SJSA1 (cell line): Measurements from ENCODE around the gene MISP. TPM values are rescaled to one million over a fixed set of nuclear protein-coding genes. Genes with fewer than 3 reads are reported as not detected.
A peak's percentile ranks its signal among the peaks of the same experiment; 100 is the strongest.

ENCODE experiments used
- DNase-seq, 2 experiments: peaks; one replicate each; pipeline ENCODE4 v3.0.0-alpha.2; 2015 to 2020; ENCODE audit warnings: low spot score in 2 of 2, low read depth in 1 of 2
- H3K27ac ChIP-seq: fragments of 250-450 bp; sonication (Bioruptor Pico); 2 replicates; pipeline ENCODE4 v1.5.1; 2020; ENCODE audit warnings: mild to moderate bottlenecking, moderate library complexity
- H3K27me3 ChIP-seq: fragments of 250-450 bp; sonication (Bioruptor Pico); replicated peaks from 2 replicates; pipeline ENCODE4 v1.5.1; 2020; ENCODE audit warnings: mild to moderate bottlenecking, moderate library complexity
- H3K36me3 ChIP-seq: fragments of 250-450 bp; sonication (Bioruptor Pico); 2 replicates; pipeline ENCODE4 v1.5.1; 2020; ENCODE audit warnings: mild to moderate bottlenecking
- H3K4me1 ChIP-seq: fragments of 250-450 bp; sonication (Bioruptor Pico); replicated peaks from 2 replicates; pipeline ENCODE4 v1.6.1; 2021; ENCODE audit warnings: mild to moderate bottlenecking
- H3K4me3 ChIP-seq: fragments of 250-450 bp; sonication (Bioruptor Pico); 2 replicates; pipeline ENCODE4 v1.5.1; 2020; ENCODE audit warnings: mild to moderate bottlenecking
- H3K9me3 ChIP-seq: fragments of 250-450 bp; sonication (Bioruptor Pico); replicated peaks from 2 replicates; pipeline ENCODE4 v1.5.1; 2020; ENCODE audit warnings: mild to moderate bottlenecking
- total RNA-seq: library from RNA; depleted of rRNA; stranded (reverse); fragments of >200 nt; shearing (Covaris generic); gene quantifications from 2 replicates; pipeline ENCODE4 v1.2.3, GENCODE V29; 2014

Gene MISP
- total RNA-seq, 1 experiment from 2014 or later: 0.11 TPM

DNA sequence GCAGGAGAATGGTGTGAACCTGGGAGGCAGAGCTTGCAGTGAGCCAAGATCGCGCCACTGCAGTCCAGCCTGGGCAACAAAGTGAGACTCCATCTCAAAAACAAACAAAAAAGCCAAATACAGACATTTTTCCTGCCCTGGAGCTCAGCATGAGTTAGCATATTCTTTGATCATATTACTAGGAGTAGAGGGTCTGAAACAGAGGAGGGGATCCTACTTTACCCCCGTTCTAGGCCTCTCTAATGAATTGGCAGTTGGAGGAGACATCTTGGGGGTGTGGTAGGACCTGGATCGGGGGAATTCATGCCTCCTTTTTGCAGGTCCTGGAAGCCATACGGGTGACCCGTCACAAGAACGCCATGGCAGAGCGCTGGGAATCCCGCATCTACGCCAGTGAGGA is 12.3 kb downstream of the MISP start:
- H3K9me3 ChIP-seq: 0 out of 2 replicates have a peak, but pooled peaks cover under 1% of the 10 kb centered on the region
- H3K27ac ChIP-seq: no peak overlapping the region
- H3K27me3 ChIP-seq: no peaks in the 10 kb centered on the region
- H3K4me1 ChIP-seq: peaks cover 4% of the 10 kb centered on the region
- H3K36me3 ChIP-seq: no peaks in the 10 kb centered on the region
- no peak for DNase-seq
- no peak overlapping the region for H3K4me3 ChIP-seq

DNA sequence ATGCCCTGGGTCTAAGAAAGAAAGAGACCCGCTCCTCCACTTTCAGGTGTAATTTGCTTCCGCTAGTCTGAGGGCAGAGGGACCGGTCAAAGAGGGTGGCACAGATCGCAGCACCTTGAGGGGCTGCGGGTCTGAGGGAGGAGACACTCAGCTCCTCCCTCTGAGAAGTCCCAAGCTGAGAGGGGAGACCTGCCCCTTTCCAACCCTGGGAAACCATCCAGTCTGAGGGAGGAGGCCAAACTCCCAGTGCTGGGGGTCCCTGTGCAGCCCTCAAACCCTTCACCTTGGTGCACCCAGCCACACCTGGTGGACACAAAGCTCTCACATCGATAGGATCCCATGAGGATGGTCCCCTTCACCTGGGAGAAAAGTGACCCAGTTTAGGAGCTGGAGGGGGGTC is 13.0 kb downstream of the MISP start:
- no peaks in the 10 kb centered on the region for H3K36me3 ChIP-seq
- no peak for DNase-seq
- H3K27me3 ChIP-seq: no peaks in the 10 kb centered on the region
- no peak overlapping the region for H3K27ac ChIP-seq
- no peaks in the 10 kb centered on the region for H3K9me3 ChIP-seq
- H3K4me1 ChIP-seq: peaks cover 9% of the 10 kb centered on the region
- no peak overlapping the region for H3K4me3 ChIP-seq

DNA sequence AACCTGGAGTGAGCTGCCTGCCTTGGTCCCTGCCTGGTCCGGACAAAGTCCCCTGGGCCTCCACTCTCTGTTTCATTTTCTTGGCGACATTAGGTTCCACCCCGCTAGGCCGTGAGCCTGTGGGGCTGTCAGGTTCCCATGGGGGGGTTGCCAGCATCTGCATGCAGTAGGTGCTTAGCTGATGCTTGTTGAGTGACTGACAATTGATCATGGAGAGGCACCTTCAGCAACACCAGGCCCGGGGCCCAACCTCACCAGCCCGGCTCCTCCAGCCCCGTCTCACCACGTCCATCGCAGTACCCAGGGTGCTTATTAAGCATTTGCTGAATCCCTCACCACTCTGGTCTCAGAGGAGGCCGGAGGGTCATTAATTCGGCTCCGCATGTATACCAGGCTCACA is 13.4 kb downstream of the MISP start:
- DNase-seq: no peak
- H3K4me1 ChIP-seq: peaks cover 12% of the 10 kb centered on the region
- H3K36me3 ChIP-seq: no peaks in the 10 kb centered on the region
- no peaks in the 10 kb centered on the region for H3K27me3 ChIP-seq
- H3K9me3 ChIP-seq: no peaks in the 10 kb centered on the region
- H3K27ac ChIP-seq: no peak overlapping the region
- no peak overlapping the region for H3K4me3 ChIP-seq

DNA sequence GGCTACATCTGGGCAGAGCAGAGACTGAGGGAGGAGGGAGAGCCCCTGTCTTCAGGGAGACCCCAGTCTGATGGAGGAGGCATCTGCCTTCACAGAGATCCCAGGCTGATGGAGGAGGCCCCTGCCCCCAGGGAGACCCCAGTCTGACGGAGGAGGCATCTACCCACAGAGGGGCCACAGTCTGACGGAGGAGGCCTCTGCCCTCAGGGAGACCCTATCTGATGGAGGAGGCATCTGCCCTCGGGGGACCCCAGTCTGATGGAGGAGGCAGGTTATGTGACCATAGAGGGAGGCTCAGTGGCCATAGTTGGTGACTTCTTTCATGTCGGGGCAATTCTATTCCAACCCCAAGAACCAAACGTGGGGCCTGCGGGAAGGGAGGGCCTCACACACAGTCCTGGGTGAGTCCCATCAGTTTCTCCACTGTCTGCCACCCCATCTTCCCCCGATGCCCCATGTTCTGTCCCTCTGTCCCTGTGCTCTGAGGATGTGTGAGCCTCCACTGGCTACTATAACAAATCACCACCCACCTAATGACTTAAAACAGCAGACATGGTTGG is 14.3 kb downstream of the MISP start:
- Histone ChIP-seq H3K9me3 (no peaks in the 10 kb centered on the region), H3K4me1 (peaks cover 19% of the 10 kb centered on the region), H3K27me3 (no peaks in the 10 kb centered on the region), H3K36me3 (no peaks in the 10 kb centered on the region), H3K4me3 (no peak overlapping the region), H3K27ac (no peak overlapping the region)
- no peak for DNase-seq

DNA sequence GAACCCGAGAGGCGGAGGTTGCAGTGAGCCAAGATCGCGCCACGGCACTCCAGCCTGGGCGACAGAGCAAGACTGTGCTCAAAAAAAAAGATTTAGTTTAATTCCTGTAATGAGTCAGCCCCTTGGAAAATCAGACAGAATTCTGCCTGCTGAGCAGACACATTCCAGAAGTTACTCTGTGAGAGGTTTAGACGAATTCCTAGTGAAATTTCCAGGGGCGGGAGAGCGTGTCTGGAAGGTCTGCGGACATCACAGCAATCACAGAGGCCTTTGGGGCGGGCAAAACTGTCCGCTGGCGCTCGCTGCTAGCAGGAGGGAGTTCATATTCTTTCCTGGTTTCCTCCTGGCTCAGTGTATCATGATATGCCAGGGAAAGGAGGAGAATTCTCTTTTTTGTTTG is 17.5 kb downstream of the MISP start:
- Histone ChIP-seq H3K4me3 (no peak overlapping the region), H3K9me3 (no peaks in the 10 kb centered on the region), H3K27ac (peak overlapping the region; percentile 36), H3K27me3 (no peaks in the 10 kb centered on the region), H3K4me1 (peaks cover 26% of the 10 kb centered on the region), H3K36me3 (no peaks in the 10 kb centered on the region)
- peak; percentile 88 to 91 for DNase-seq

DNA sequence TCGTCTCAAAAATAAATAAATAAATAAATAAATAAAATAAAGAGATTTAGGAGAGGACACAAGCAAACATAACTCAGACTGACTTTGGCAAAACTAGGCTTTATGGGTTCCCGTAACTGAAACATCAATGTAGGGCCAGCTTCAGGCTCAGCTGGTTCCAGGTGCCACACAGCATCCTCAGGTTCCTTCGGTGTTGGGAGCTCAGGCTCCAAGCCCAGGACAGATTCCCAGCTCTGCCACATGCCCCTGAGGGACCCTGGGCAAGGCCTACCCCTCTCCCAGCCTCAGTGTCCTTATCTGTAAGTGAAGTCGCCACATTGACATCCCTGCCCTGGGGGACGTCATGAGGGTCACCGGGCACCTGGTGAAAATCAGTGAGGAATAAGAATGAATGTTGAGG is 18.7 kb downstream of the MISP start:
- H3K9me3 ChIP-seq: no peaks in the 10 kb centered on the region
- H3K4me3 ChIP-seq: no peak overlapping the region
- DNase-seq: no peak
- no peaks in the 10 kb centered on the region for H3K27me3 ChIP-seq
- H3K4me1 ChIP-seq: peaks cover 26% of the 10 kb centered on the region
- H3K27ac ChIP-seq: no peak overlapping the region
- H3K36me3 ChIP-seq: no peaks in the 10 kb centered on the region

DNA sequence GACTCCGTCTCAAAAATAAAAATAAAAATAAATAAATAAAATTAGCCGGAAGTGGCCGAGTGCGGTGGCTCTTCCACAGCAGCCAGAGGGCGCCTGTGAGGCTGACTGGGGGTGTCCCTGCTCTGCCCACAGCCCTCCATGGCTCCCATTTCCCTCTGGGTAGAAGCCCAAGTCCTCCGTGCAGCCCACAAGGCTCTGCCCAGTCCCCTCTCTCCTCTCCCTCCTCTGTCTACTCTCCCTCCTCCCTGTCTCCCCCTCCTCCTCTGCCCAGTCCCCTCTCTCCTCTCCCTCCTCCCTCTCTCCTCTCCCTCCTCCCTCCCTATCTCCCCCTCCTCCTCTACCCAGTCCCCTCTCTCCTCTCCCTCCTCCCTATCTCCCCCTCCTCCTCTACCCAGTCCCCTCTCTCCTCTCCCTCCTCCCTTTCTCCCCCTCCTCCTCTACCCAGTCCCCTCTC is 20.4 kb downstream of the MISP start:
- DNase-seq: peak; percentile 48 to 81
- peaks cover 26% of the 10 kb centered on the region for H3K4me1 ChIP-seq

DNA sequence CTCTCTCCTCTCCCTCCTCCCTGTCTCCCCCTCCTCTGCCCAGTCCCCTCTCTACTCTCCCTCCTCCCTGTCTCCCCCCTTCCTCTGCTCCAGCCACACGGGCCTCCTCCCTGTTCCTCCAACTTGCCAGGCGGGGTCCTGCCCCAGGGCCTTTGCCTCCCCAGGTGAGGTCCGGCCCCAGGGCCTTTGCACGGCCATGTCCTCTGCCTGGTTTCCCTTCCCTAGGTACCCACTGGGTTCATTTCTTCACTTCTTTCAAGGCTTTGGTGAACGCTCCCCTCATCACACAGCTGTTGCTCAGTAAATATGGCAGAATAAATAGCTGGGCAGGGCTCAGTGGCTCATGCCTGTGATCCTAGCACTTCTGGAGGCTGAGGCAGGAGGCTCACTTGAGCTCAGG is 21.2 kb downstream of the MISP start:
- peaks cover 26% of the 10 kb centered on the region for H3K4me1 ChIP-seq
- H3K36me3 ChIP-seq: 0 out of 2 replicates have a peak, but pooled peaks cover 3% of the 10 kb centered on the region
- H3K27me3 ChIP-seq: no peaks in the 10 kb centered on the region
- no peaks in the 10 kb centered on the region for H3K9me3 ChIP-seq
- no peak overlapping the region for H3K4me3 ChIP-seq
- no peak overlapping the region for H3K27ac ChIP-seq
- DNase-seq: no peak

More for the DNA sequence above, 20.4 kb downstream of the MISP start:
- Histone ChIP-seq H3K9me3 (no peaks in the 10 kb centered on the region), H3K36me3 (no peaks in the 10 kb centered on the region), H3K27ac (no peak overlapping the region), H3K4me3 (no peak overlapping the region), H3K27me3 (no peaks in the 10 kb centered on the region)

DNA sequence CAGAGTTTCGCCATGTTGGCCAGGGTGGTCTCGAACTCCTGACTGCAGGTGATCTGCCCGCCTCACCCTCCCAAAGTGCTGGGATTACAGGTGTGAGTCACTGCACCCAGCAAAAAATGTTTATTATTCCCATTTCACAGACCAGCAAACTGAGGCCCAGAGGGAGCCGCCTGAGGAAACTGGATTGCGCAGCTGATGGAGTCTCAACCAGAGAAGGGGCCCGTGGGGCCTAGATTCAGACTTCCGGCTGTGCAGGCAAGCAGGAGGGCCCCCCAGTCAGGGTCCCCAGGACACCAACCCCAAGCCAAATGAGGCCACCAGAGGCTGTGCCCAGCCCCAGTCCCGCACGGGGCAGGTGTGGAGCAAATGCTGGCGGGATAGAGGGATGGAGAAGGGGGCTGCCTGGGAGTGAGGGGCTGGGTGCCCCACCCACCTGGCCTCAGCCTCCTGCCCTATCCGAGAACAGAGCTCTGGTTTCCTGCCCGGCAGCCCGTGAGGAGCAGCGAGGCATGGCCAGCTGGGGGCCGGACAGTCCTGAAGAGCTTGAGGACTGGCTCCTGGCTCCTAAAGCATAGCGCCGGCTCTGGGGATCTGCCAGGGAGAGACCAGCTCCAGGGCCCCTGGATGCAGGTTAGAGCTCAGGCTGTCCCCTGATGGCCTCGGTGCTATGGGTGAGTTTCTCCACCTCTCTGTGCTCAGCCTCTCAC is 22.0 kb downstream of the MISP start:
- peaks cover 26% of the 10 kb centered on the region for H3K4me1 ChIP-seq
- H3K36me3 ChIP-seq: 0 out of 2 replicates have a peak, but pooled peaks cover 3% of the 10 kb centered on the region
- no peak for DNase-seq
- no peak overlapping the region for H3K4me3 ChIP-seq
- no peak overlapping the region for H3K27ac ChIP-seq
- no peaks in the 10 kb centered on the region for H3K9me3 ChIP-seq
- H3K27me3 ChIP-seq: no peaks in the 10 kb centered on the region

DNA sequence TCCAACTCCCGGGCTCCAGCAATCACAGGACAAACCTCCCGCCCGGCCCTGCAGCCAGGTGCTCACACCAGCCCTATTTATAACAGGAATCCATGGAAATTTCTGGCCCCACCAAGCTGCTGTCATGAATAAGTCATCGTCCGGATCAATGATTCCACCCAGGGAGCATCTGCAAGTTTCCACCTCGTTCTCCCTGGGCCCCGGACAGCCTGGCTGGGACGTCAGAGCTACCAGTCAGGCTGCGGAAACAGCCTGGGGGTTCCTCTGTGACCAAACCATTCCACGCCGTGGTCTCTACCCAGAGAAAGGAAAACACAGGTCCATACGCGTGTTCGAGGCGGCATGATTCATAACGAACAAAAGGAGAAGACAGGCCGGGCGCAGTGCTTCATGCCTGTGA is 25.6 kb downstream of the MISP start:
- DNase-seq: no peak
- Histone ChIP-seq H3K27me3 (no peaks in the 10 kb centered on the region), H3K4me3 (no peak overlapping the region), H3K36me3 (peaks cover 15% of the 10 kb centered on the region; the same call in 1 of the 2 replicates), H3K27ac (no peak overlapping the region), H3K4me1 (peaks cover 36% of the 10 kb centered on the region), H3K9me3 (no peaks in the 10 kb centered on the region)

DNA sequence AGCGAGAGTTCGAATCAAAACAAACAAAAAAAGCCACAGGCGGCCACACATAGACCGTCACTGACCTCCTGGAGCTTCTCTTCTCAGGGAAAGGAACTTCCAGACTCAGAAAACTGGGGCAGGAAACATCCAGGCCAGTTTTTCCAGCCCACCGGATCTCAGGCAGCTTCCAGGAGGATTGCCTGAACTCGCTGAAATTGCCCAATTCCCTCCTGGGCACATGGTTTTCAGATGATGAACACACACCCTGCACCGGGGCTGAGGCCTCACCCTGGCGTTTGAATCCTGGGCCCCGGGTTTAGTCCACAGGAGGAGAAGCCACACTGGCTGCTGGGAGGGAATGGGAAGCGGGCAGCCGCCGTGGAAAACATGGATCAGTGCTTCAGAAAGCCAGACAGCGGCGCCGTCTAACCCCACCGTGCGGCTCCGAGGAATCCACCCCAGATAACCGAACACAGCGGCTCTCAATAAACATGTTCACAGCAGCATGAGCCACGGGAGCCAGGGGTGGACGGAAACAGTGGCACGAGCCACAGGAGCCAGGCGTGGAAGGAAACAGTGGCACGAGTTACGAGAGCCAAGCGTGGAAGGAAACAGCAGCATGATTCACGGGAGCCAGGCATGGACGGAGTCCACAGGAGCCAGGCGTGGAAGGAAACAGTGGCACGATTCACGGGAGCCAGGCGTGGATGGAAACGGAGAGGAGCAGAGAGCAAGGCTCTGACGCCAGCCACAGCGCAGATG is 28.2 kb downstream of the MISP start:
- peak; percentile 93 to 95 for DNase-seq
- H3K4me3 ChIP-seq: peak overlapping the region; percentile 12; the same call in 1 of the 2 replicates
- peak overlapping the region; percentile 68 for H3K27ac ChIP-seq
- H3K9me3 ChIP-seq: no peaks in the 10 kb centered on the region
- H3K36me3 ChIP-seq: peaks cover 19% of the 10 kb centered on the region; the same call in 1 of the 2 replicates
- H3K27me3 ChIP-seq: no peaks in the 10 kb centered on the region
- H3K4me1 ChIP-seq: peaks cover 59% of the 10 kb centered on the region

DNA sequence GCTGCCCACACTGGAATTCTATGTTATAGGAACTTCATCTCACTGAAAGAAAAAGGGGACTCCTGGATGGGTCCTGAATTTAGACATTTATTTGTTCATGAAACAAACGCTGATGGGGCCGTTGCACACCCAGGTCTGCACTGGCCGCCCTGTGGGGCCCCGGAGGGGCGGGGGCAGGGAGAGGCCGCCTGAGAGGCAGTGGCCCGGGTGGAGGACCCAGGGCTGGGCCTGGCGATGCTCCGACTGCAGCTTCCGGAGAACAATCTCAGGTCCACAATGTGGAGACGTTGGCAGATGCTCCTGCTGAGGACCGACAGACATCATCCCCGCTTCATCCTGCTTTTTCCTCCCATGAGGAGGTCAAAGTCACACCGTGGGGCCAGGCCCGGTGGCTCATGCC is 30.0 kb downstream of the MISP start:
- H3K36me3 ChIP-seq: peaks cover 34% of the 10 kb centered on the region
- no peaks in the 10 kb centered on the region for H3K9me3 ChIP-seq
- peak overlapping the region; percentile 95 for H3K27ac ChIP-seq
- H3K27me3 ChIP-seq: no peaks in the 10 kb centered on the region
- DNase-seq: peak in 1 of 2 experiments; percentile 51
- H3K4me3 ChIP-seq: peak overlapping the region; percentile 47
- H3K4me1 ChIP-seq: peaks cover 67% of the 10 kb centered on the region

DNA sequence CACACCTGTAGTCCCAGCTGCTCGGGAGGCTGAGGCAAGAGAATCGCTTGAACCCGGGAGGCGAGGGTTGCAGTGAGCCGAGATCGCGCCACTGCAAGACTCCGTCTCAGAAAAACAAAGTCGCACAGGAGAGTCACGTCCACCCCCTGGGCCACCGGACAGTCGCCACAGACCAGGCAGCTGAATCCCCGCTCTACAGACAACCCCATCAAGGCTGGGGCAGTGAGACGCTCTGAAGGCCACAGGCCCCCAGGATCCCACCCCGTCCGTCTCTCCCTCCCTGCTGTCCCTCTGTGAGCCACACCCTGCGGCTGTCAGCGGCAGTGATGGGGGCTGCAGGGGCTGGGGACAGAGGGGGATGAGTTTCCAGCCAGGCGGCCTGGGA is 30.9 kb downstream of the MISP start:
- Histone ChIP-seq H3K27ac (peak overlapping the region; percentile 95), H3K27me3 (no peaks in the 10 kb centered on the region), H3K36me3 (peaks cover 37% of the 10 kb centered on the region), H3K4me3 (peak overlapping the region; percentile 47), H3K9me3 (no peaks in the 10 kb centered on the region), H3K4me1 (peaks cover 67% of the 10 kb centered on the region)
- no peak for DNase-seq
